Urinary bladder (tissue), 4 donors: ENCODE data around the gene ARMC5. TPM values are rescaled to one million over a fixed set of nuclear protein-coding genes. Genes with fewer than 3 reads are reported as not detected.
"Not testable (repeated sequence)": the region's sequence is repeated elsewhere in the genome, so short reads cannot be mapped to it uniquely, and the experiment has no call there.

ENCODE experiments used
- DNase-seq: peaks from one replicate; pipeline ENCODE4 v3.0.0-alpha.2; 2015; ENCODE audit errors: extremely low spot score
- H3K27ac ChIP-seq: one replicate; pipeline ENCODE4 v1.5.1; 2013; ENCODE audit warnings: low read depth, mild to moderate bottlenecking, moderate library complexity
- H3K36me3 ChIP-seq: one replicate; pipeline ENCODE4 v1.6.1; 2013; ENCODE audit warnings: mild to moderate bottlenecking, moderate library complexity; ENCODE audit not compliant: insufficient read depth
- H3K4me1 ChIP-seq: one replicate; pipeline ENCODE4 v1.6.1; 2013; ENCODE audit warnings: mild to moderate bottlenecking, moderate library complexity; ENCODE audit not compliant: insufficient read depth
- H3K4me3 ChIP-seq: one replicate; pipeline ENCODE4 v1.5.1; 2013; ENCODE audit warnings: low read depth, low read length
- WGBS: extraction: QIAGEN DNeasy Blood & Tissue Kit; methylation state at CpG from one replicate; pipeline ENCODE4 v1.1.7; 2013; 5-methylcytosine and 5-hydroxymethylcytosine counted together
- polyA plus RNA-seq: library from polyadenylated mRNA; stranded (reverse); fragments of 200-250 nt; gene quantifications from one replicate; pipeline ENCODE4 v1.2.3, GENCODE V29; 2013
- total RNA-seq: library from RNA; depleted of rRNA; stranded (reverse); fragments of >200 nt; gene quantifications from one replicate; pipeline ENCODE4 v1.2.3, GENCODE V29; 2014
- donor health status: healthy with polysubstance abuse.
- donor health status: healthy.

The ARMC5 gene
- total and polyA plus RNA-seq, 2 donors, result 5.4 to 13.1 TPM

DNA sequence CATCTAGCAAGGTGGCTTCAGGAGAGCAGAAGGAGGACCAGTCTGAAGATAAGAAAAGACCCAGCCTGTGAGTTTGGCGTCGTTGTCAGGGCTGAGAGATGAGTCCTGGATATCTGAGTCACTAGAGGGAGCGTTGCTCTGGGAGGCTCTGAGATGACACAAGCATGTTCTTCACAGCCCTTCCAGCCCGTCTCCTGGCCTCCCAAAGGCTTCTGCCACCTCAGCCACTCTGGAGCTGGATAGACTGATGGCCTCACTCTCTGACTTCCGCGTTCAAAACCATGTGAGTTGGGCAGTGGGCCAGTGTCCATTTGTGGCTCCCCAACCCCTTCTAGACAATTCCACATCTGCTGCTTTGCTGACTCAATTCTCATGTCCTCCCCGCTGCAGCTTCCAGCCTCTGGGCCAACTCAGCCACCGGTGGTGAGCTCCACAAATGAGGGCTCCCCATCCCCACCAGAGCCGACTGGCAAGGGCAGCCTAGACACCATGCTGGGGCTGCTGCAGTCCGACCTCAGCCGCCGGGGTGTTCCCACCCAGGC, 14.9 kb downstream of the ARMC5 start:
- H3K36me3 ChIP-seq, result no peaks in the 10 kb centered on the region
- no peak for DNase-seq
- H3K4me1 ChIP-seq, result peaks cover 3% of the 10 kb centered on the region
- 62% methylated on average over 12 of the region's 12 CpGs for WGBS
- H3K4me3 ChIP-seq, result no peak overlapping the region
- H3K27ac ChIP-seq, result no peak overlapping the region

DNA sequence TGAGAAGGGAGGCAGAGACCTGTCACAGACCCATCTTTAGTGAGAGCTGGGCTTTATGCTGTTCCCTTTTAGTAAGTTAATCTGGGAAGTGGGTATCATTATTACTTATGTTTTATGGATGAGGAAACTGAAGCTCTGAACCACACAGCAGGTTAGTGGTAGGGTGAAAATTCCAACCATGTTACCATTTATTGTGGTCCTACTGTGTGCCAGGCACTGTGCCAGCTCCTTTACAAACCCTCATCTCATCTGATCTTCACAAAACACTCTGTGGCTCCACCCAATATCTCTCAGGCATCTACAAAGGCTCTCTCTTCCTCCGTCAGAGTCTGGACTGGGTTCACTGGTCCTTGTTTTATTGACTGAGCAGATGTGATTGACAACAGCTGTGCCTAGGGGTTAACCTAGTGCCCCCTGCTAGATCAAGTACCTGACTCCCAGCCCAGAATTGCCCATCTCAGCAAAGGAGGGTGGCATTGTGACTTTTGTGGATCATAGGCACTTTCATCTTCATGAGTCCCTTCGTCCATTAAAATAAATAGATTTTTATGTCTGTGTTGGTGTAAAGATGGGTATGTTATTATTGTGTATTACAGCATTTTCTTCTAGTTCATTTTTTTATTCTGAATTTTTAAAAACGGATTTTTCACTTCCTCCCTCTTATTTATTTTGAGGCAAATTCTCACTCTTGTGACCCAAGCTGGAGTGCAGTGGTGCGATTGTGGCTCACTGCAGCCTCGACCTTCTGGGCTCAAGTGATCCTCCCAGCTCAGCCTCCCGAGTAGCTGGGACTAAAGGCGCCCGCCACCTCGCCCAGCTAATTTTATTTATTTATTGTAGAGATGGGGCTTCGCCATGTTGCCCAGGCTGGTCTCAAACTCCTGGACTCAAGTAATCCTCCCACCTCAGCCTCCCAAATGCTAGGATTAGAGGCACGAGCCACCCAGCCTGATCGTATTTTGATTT, 15.8 kb downstream of the ARMC5 start:
- Histone ChIP-seq H3K4me3 (no peak overlapping the region), H3K4me1 (peaks cover 3% of the 10 kb centered on the region), H3K36me3 (no peaks in the 10 kb centered on the region), H3K27ac (no peak overlapping the region)
- 82% methylated on average over 12 of the region's 12 CpGs for WGBS
- DNase-seq, result no peak

DNA sequence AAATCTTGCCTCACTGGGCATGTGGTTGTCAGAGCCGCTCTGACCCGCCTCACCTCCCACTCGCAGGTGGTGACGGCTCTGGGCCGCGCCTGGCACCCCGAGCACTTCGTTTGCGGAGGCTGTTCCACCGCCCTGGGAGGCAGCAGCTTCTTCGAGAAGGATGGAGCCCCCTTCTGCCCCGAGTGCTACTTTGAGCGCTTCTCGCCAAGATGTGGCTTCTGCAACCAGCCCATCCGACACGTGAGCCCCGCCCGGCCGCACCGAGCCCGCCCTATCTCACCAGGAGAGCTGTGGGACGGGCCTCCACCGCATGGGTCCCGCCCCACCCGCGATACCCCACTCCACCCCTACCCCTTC, 16.6 kb downstream of the ARMC5 start:
- Histone ChIP-seq H3K4me1 (peaks cover 3% of the 10 kb centered on the region), H3K27ac (no peak overlapping the region), H3K4me3 (no peak overlapping the region), H3K36me3 (no peaks in the 10 kb centered on the region)
- no peak for DNase-seq
- WGBS, result 64% methylated on average over 26 of the region's 26 CpGs

DNA sequence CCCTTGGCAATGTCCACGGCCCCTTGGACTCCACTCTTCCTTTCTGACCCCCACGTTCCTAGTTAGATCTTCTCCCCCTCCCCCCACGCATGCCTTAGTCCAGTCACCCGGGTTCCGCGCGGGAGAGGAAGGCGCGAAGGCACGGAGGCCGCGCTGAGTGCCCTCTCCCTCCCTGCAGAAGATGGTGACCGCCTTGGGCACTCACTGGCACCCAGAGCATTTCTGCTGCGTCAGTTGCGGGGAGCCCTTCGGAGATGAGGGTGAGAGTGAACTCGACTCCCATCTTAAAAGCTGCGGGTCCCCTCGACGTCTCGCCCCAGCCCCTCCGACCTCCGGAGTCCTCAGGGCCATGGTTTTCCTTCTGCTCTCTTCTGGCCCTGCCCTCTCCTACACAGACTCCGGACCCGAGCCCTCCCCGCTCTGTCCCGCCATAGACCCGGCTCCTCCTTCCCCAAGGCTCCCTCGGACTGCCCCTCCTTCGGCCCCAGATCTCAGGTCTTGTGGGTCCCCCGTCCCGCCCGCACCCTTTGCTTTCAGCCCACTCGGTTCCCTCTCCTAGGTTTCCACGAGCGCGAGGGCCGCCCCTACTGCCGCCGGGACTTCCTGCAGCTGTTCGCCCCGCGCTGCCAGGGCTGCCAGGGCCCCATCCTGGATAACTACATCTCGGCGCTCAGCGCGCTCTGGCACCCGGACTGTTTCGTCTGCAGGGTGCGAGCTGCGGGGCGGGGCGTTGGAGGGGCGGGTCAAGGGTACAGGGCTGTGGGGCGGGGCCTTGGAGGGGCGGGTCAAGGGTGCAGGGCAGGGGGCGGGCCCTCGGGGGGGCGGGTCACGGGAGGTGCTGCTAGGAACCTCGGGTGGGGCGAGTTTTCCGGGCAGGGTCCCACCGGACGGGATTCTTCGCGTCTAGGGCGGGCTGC, 17.3 kb downstream of the ARMC5 start:
- no peaks in the 10 kb centered on the region for H3K36me3 ChIP-seq
- H3K4me1 ChIP-seq, result peaks cover 3% of the 10 kb centered on the region
- H3K27ac ChIP-seq, result no peak overlapping the region
- 48% methylated on average over 67 of the region's 68 CpGs for WGBS
- no peak for DNase-seq
- H3K4me3 ChIP-seq, result no peak overlapping the region

DNA sequence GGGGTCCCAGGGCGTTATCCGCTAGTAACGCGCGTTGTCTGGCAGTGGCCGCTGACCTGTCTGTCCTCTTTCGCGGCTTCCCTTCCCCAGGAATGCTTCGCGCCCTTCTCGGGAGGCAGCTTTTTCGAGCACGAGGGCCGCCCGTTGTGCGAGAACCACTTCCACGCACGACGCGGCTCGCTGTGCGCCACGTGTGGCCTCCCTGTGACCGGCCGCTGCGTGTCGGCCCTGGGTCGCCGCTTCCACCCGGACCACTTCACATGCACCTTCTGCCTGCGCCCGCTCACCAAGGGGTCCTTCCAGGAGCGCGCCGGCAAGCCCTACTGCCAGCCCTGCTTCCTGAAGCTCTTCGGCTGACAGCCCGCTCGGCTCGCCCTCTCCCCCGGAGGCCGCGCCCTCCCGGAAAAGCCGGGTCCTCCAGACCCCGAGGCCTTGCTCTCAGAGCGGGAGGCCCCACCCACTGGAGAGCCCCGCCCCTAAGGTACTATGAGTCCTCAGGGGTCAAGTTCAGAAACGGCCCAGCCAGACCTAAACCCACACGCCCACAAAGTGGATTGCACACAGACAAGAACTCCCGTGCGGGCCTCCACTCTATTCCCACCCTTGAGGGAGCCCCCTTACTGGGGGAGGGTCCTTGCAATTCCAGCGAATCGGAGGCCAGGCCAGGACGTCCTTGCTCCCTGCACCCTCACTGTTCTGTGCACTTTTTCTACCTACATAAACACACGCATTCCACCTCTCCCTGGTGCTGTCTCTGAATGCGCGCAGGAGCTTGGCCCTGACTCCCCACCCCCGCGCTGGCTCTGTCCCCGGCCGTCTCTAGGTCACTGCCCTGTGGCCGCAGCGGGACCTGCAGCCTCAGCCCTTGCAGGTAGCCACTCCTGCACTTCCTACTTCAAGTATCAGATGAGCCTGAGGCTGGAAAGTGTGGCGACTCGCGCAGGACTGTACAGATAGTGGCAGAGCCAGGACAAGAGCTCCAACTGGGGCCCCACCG, 18.2 kb downstream of the ARMC5 start:
- no peak overlapping the region for H3K27ac ChIP-seq
- peaks cover 3% of the 10 kb centered on the region for H3K4me1 ChIP-seq
- WGBS, result 66% methylated on average over 67 of the region's 67 CpGs
- no peak for DNase-seq
- H3K36me3 ChIP-seq, result no peaks in the 10 kb centered on the region
- H3K4me3 ChIP-seq, result no peak overlapping the region

DNA sequence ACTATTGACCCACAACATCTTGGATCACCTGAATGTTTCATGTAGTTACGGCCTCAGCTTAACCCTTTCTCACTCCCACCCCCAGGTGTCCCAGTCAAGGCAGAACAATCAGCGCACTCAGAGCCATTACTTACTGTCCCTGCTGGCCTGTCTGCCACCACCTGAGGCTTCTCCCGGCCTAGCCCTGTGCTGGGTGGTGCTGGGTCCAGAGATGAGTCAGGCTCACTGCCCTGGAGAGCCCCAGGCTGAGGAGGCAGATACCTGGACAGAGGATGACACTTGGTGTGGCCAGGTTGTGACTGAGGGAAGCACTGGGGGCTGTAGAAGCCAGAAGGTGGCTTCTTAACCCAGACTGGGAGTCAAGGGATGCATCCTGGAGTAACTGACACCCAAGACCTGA, 19.7 kb downstream of the ARMC5 start:
- Histone ChIP-seq H3K36me3 (no peaks in the 10 kb centered on the region), H3K4me3 (no peak overlapping the region), H3K27ac (no peak overlapping the region), H3K4me1 (peaks cover 3% of the 10 kb centered on the region)
- no peak for DNase-seq
- 83% methylated on average over 3 of the region's 3 CpGs for WGBS

DNA sequence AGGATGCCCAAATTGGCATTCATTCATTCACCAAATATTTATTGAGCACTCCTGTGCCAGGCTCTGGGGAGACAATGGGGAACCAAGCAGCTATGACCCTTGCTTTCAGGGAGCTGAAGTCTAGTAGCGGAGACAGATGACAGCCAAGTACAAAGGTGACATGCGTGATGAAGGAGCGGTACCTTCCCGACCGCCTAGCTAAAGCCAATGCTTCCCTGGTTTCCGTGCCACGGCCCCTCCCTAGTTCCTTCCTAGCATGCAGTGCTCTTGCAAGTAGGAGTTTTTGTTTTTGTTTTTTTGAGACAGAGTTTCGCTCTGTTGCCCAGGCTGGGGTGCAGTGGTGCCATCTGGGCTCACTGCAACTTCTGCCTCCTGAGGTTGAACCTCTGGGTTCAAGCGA, 20.4 kb downstream of the ARMC5 start:
- H3K4me1 ChIP-seq, result peaks cover 3% of the 10 kb centered on the region
- H3K36me3 ChIP-seq, result no peaks in the 10 kb centered on the region
- no peak overlapping the region for H3K4me3 ChIP-seq
- 80% methylated on average over 9 of the region's 9 CpGs for WGBS
- no peak for DNase-seq
- no peak overlapping the region for H3K27ac ChIP-seq

DNA sequence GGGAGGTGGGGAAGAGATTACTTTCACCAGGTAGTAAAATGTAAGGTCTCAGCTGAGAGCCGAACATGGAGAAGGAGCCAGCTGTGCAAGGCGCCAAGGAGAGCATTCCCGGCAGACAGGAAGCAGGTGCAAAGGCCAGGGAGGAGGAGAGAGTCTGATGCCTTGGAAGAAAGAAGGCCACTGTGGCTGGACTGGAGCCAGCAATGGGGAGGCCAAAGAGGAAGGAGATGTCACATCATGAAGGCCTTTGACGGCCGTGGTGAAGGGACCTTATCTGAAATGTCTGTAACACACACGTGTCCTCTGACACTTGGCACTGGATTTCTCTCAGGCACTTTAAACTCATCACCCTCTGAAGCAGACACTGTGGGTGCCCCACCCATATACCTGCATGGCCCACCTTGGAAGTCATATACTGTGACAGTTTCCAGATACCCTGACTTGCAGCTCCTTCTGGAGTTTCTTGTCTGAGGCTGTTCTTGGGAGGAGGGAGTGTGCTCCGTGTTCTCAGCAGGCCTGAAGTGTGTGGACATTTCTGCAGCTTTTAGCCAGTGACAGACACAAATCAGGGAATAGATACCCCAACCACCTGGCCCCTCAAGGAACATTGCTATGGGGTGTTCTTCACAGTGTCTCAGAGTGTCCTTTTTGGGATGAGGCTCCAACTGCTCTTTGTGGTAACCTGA, 21.7 kb downstream of the ARMC5 start:
- Histone ChIP-seq H3K4me1 (peaks cover under 1% of the 10 kb centered on the region), H3K4me3 (no peak overlapping the region), H3K27ac (no peak overlapping the region), H3K36me3 (no peaks in the 10 kb centered on the region)
- DNase-seq, result no peak
- 23% methylated on average over 7 of the region's 7 CpGs for WGBS

DNA sequence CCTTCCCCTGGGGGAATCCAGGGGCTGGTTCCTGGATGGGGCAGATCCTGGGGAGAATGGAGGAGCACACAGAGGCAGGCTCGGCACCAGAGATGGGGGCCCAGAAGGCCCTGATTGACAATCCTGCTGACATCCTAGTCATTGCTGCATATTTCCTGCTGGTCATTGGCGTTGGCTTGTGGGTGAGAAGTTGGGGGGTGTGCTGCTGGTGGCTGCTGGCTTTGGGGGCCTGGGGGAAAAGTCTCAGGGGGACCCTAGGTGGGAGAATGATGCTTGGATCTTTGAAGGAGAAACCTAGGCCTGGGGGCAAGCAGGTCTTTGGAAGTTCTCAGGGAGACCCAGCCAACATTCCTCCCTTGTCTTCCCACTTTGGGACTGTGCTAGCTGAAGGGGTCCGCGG, 23.8 kb downstream of the ARMC5 start, which contains the start of gene SLC5A2:
Gene SLC5A2, plus strand, starts transcription at position 43 of the 400 bp plus-strand sequence. Its CDS starts 14 bp downstream, at position 57.
- Histone ChIP-seq H3K4me3 (no peak within 1 kb of the TSS), H3K27ac (no peak within 1 kb of the TSS), H3K36me3 (no peaks in the 10 kb centered on the region), H3K4me1 (no peaks in the 10 kb centered on the region)
- no peak for DNase-seq
- 82% methylated on average over 4 of the region's 4 CpGs for WGBS

DNA sequence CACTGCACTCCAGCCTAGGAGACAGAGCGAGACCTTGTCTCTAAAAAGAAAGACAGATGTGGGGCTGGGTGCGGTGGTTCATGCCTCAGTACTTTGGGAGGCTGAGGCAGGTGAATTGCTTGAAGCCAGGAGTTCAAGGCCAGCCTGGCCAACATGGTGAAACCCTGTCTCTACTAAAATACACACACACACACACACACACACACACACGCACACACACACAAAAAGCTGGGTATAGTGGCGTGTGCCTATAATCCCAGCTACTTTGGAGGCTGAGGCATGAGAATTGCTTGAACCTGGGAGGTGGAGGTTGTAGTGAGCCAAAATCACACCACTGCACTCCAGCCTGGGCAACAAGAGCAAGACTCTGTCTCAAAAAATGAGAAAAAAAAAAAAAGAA, 24.7 kb downstream of the ARMC5 start:
- 93% methylated on average over 4 of the region's 4 CpGs for WGBS
- not testable (repeated sequence) for DNase-seq, H3K4me1 ChIP-seq, H3K27ac ChIP-seq, H3K36me3 ChIP-seq, H3K4me3 ChIP-seq

DNA sequence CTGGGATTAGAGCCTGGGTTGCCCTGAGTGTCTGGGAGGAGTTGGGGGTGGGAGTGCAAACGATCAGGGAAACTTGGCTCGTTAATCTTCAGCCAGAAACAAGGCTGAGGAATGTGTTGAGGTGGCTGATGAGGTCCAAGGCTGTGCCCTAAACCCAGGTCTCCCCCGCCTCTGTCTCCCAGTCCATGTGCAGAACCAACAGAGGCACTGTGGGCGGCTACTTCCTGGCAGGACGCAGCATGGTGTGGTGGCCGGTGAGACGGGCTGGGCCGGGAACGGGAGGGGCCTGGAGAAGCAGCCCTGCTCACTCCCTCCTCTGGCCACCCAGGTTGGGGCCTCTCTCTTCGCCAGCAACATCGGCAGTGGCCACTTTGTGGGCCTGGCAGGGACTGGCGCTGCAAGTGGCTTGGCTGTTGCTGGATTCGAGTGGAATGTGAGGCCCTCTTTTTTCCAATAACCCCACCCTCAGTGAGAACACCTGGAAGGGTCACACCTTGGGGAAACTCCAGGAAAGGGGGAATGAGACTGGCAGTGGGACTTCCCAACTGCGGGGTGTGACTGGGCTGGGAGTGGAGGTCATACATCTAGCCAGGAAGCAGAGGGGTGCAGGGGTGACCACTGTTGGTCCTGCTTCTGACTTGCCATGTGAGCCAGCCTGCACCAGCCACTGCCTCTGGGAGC, 25.3 kb downstream of the ARMC5 start:
- Histone ChIP-seq H3K27ac (no peak overlapping the region), H3K36me3 (no peaks in the 10 kb centered on the region), H3K4me1 (no peaks in the 10 kb centered on the region), H3K4me3 (no peak overlapping the region)
- no peak for DNase-seq
- 41% methylated on average over 14 of the region's 14 CpGs for WGBS

DNA sequence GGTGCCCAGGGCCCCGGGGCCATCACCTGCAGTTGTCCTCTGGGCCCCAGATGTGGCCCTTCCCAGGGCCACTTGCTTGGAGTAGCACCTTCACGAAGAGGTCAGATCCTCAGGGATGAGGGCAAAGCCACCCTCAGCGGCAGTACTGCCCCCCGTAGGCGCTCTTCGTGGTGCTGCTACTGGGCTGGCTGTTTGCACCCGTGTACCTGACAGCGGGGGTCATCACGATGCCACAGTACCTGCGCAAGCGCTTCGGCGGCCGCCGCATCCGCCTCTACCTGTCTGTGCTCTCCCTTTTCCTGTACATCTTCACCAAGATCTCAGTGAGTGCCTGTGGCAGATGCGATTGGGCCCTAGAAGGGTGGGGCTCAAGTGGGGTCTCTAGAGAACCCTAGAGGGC, 26.3 kb downstream of the ARMC5 start:
- WGBS, result 92% methylated on average over 17 of the region's 17 CpGs
- H3K27ac ChIP-seq, result no peak overlapping the region
- no peak overlapping the region for H3K4me3 ChIP-seq
- H3K36me3 ChIP-seq, result no peaks in the 10 kb centered on the region
- no peaks in the 10 kb centered on the region for H3K4me1 ChIP-seq
- DNase-seq, result no peak
